GM13976 (cell line): ENCODE results near the gene CASP8.
"Not testable (repeated sequence)": the region's sequence is repeated elsewhere in the genome, so short reads cannot be mapped to it uniquely, and the experiment has no call there.

Experiments
- DNase-seq: peaks from one replicate; pipeline ENCODE4 v3.0.0; 2012; ENCODE audit warnings: low spot score
- CTCF ChIP-seq: IDR thresholded peaks from 2 replicates; pipeline ENCODE4 v1.5.1; 2012; ENCODE audit warnings: borderline replicate concordance, mild to moderate bottlenecking; ENCODE audit not compliant: insufficient read depth; ENCODE audit errors: extremely low read depth, missing control alignments, control extremely low read depth
- in situ Hi-C: fragments of 300-500 bp; cut with MboI; formaldehyde crosslinking; loops from one replicate; pipeline ENCODE4 v1.12.0; 2022; ENCODE audit warnings: low sequenced_read_pairs, mixed read lengths, inconsistent platforms; ENCODE audit not compliant: unreplicated experiment

Gene CASP8

GRCh38 chr2:201233192-201233811 lies 27.0 kb upstream of the CASP8 start:
- in situ Hi-C loops = no loop called here
- no peak for TF ChIP-seq CTCF
- peak; percentile 80 for DNase-seq

GRCh38 chr2:201233812-201234662 lies 26.3 kb upstream of the CASP8 start:
- TF ChIP-seq CTCF = no peak
- in situ Hi-C loops = no loop called here
- no peak for DNase-seq

- in situ Hi-C loops = loop anchor here (5.0 kb wide), 1 partner anchor 128 kb away; no protein-coding TSS in a partner anchor
Observed at GRCh38 chr2:201234663-201235135, 25.6 kb upstream of the CASP8 start.

GRCh38 chr2:201235860-201236811 lies 24.2 kb upstream of the CASP8 start:
- TF ChIP-seq CTCF = peak; percentile 53
- peak; percentile 51 for DNase-seq
- in situ Hi-C loops = loop anchor here (5.0 kb wide), 1 partner anchor 126 kb away; no protein-coding TSS in a partner anchor

More at GRCh38 chr2:201234663-201235135, 25.6 kb upstream of the CASP8 start:
- DNase-seq = no peak
- TF ChIP-seq CTCF = no peak

- no peak for DNase-seq
Observed at GRCh38 chr2:201237486-201238123, 22.7 kb upstream of the CASP8 start.

GRCh38 chr2:201239167-201239935 lies 21.0 kb upstream of the CASP8 start:
- in situ Hi-C loops = loop anchor here (5.0 kb wide), 1 partner anchor 123 kb away; no protein-coding TSS in a partner anchor
- not testable (repeated sequence) for DNase-seq

More at GRCh38 chr2:201237486-201238123, 22.7 kb upstream of the CASP8 start:
- no peak for TF ChIP-seq CTCF
- in situ Hi-C loops = loop anchor here (5.0 kb wide), 1 partner anchor 125 kb away; no protein-coding TSS in a partner anchor
